K562 (cell line): ENCODE measurements around the gene ACER2. TPM values are rescaled to one million over a fixed set of nuclear protein-coding genes. Genes with fewer than 3 reads are reported as not detected.

Experiments
- polyA plus RNA-seq, 8 experiments: library from polyadenylated mRNA; depleted of rRNA in 4 of 8; stranded (reverse) in 5 of 8; unstranded in 3 of 8; fragments of >200 nt; fragmentation: Nextera tagmentation in 2 of 8; fragmentation: Illumina TruSeq in 1 of 8; extraction: Ambion mirVana in 2 of 8; extraction: Trizol in 1 of 8; gene quantifications; 2 replicates each; pipeline versions ENCODE4 v1.2.1 to v1.2.3, GENCODE V29; 2011 to 2014; ENCODE audit warnings: inconsistent platforms in 1 of 8, missing spikeins in 1 of 8
- total RNA-seq, 7 experiments: library from RNA; depleted of rRNA in 6 of 7; stranded (reverse); fragments of >200 nt in 6 of 7; fragmentation: Illumina TruSeq in 2 of 7; extraction: Trizol in 2 of 7; gene quantifications; 2 replicates each; pipeline versions ENCODE4 v1.2.1 to v1.2.3, GENCODE V29; 2011 to 2021; ENCODE audit warnings: low replicate concordance in 1 of 7
- TF ChIP-seq, protein P1 (sequence below): fragments of 200-600 bp; sonication (generic); IDR thresholded peaks from one replicate; pipeline ENCODE4 v1.6.1; 2012; ENCODE audit warnings: mild to moderate bottlenecking, low read depth, low read length, inconsistent platforms

ACER2 gene
- total and polyA plus RNA-seq, 9 of the 15 experiments (the other 6 are each of a cell fraction or from before 2014, with no cell fraction given) = 0.17 to 4.6 (median 3.0) TPM

DNA sequence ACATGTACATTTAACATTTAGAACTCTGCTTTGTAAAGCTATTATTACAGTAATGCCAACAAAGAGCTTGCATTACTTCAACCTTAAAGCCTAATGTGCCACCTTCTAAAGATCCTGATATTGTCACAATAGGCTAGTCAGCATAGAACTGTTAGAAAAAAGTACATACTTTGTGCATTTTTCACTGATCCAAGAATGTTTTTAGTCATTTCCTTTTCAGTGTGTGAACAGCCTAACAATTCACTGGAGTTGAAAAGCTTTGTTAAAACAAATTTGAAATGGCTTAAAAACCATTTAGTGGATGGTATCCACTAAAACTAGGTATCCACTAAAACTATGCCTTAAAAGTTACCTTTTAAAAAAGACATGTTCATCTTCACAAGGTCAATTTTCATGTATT is 33.3 kb upstream of the ACER2 start (continued):
- TF ChIP-seq, protein P1, sequence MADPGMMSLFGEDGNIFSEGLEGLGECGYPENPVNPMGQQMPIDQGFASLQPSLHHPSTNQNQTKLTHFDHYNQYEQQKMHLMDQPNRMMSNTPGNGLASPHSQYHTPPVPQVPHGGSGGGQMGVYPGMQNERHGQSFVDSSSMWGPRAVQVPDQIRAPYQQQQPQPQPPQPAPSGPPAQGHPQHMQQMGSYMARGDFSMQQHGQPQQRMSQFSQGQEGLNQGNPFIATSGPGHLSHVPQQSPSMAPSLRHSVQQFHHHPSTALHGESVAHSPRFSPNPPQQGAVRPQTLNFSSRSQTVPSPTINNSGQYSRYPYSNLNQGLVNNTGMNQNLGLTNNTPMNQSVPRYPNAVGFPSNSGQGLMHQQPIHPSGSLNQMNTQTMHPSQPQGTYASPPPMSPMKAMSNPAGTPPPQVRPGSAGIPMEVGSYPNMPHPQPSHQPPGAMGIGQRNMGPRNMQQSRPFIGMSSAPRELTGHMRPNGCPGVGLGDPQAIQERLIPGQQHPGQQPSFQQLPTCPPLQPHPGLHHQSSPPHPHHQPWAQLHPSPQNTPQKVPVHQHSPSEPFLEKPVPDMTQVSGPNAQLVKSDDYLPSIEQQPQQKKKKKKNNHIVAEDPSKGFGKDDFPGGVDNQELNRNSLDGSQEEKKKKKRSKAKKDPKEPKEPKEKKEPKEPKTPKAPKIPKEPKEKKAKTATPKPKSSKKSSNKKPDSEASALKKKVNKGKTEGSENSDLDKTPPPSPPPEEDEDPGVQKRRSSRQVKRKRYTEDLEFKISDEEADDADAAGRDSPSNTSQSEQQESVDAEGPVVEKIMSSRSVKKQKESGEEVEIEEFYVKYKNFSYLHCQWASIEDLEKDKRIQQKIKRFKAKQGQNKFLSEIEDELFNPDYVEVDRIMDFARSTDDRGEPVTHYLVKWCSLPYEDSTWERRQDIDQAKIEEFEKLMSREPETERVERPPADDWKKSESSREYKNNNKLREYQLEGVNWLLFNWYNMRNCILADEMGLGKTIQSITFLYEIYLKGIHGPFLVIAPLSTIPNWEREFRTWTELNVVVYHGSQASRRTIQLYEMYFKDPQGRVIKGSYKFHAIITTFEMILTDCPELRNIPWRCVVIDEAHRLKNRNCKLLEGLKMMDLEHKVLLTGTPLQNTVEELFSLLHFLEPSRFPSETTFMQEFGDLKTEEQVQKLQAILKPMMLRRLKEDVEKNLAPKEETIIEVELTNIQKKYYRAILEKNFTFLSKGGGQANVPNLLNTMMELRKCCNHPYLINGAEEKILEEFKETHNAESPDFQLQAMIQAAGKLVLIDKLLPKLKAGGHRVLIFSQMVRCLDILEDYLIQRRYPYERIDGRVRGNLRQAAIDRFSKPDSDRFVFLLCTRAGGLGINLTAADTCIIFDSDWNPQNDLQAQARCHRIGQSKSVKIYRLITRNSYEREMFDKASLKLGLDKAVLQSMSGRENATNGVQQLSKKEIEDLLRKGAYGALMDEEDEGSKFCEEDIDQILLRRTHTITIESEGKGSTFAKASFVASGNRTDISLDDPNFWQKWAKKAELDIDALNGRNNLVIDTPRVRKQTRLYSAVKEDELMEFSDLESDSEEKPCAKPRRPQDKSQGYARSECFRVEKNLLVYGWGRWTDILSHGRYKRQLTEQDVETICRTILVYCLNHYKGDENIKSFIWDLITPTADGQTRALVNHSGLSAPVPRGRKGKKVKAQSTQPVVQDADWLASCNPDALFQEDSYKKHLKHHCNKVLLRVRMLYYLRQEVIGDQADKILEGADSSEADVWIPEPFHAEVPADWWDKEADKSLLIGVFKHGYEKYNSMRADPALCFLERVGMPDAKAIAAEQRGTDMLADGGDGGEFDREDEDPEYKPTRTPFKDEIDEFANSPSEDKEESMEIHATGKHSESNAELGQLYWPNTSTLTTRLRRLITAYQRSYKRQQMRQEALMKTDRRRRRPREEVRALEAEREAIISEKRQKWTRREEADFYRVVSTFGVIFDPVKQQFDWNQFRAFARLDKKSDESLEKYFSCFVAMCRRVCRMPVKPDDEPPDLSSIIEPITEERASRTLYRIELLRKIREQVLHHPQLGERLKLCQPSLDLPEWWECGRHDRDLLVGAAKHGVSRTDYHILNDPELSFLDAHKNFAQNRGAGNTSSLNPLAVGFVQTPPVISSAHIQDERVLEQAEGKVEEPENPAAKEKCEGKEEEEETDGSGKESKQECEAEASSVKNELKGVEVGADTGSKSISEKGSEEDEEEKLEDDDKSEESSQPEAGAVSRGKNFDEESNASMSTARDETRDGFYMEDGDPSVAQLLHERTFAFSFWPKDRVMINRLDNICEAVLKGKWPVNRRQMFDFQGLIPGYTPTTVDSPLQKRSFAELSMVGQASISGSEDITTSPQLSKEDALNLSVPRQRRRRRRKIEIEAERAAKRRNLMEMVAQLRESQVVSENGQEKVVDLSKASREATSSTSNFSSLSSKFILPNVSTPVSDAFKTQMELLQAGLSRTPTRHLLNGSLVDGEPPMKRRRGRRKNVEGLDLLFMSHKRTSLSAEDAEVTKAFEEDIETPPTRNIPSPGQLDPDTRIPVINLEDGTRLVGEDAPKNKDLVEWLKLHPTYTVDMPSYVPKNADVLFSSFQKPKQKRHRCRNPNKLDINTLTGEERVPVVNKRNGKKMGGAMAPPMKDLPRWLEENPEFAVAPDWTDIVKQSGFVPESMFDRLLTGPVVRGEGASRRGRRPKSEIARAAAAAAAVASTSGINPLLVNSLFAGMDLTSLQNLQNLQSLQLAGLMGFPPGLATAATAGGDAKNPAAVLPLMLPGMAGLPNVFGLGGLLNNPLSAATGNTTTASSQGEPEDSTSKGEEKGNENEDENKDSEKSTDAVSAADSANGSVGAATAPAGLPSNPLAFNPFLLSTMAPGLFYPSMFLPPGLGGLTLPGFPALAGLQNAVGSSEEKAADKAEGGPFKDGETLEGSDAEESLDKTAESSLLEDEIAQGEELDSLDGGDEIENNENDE = no peak
